H4 (cell line): ENCODE measurements around the gene SP140L. TPM values are rescaled to one million over a fixed set of nuclear protein-coding genes. Genes with fewer than 3 reads are reported as not detected.
A peak's percentile ranks its signal among the peaks of the same experiment; 100 is the strongest.
"Not testable (repeated sequence)": the region's sequence is repeated elsewhere in the genome, so short reads cannot be mapped to it uniquely, and the experiment has no call there.

Experiments
- DNase-seq: peaks from one replicate; pipeline ENCODE4 v3.0.0-alpha.2; 2015; ENCODE audit warnings: low spot score
- total RNA-seq: library from RNA; depleted of rRNA; stranded (reverse); fragments of >200 nt; shearing (Covaris generic); gene quantifications from 2 replicates; pipeline ENCODE4 v1.2.3, GENCODE V29; 2014

The SP140L gene
- total RNA-seq, 1 experiment from 2014 or later, result 7.2 TPM

- no peak for DNase-seq
These were observed 3.4 kb upstream of the SP140L start for GRCh38 chr2:230323385-230324106.

- no peak for DNase-seq
These were observed 2.5 kb upstream of the SP140L start for GRCh38 chr2:230324503-230324902.

- no peak for DNase-seq
These were observed 1.4 kb upstream of the SP140L start for GRCh38 chr2:230325316-230326243.

GRCh38 chr2:230327418-230328154 lies 593 bp downstream of the SP140L start:
- no peak for DNase-seq

GRCh38 chr2:230328155-230328458 lies 1.1 kb downstream of the SP140L start:
- DNase-seq, result no peak

GRCh38 chr2:230329946-230330605 lies 3.1 kb downstream of the SP140L start:
- no peak for DNase-seq

GRCh38 chr2:230330725-230331124 lies 3.7 kb downstream of the SP140L start:
- peak; percentile 45 for DNase-seq

GRCh38 chr2:230335461-230335863 lies 8.5 kb downstream of the SP140L start:
- no peak for DNase-seq

GRCh38 chr2:230335864-230336506 lies 9.0 kb downstream of the SP140L start:
- DNase-seq, result no peak

- DNase-seq, result not testable (repeated sequence)
These were observed 15.0 kb downstream of the SP140L start for GRCh38 chr2:230341936-230342528.

GRCh38 chr2:230343041-230343624 lies 16.1 kb downstream of the SP140L start:
- not testable (repeated sequence) for DNase-seq

- no peak for DNase-seq
These were observed 16.8 kb downstream of the SP140L start for GRCh38 chr2:230343747-230344146.

GRCh38 chr2:230346465-230346864 lies 19.5 kb downstream of the SP140L start:
- no peak for DNase-seq

- no peak for DNase-seq
These were observed 20.0 kb downstream of the SP140L start for GRCh38 chr2:230346921-230347533.

- DNase-seq, result no peak
These were observed 20.8 kb downstream of the SP140L start for GRCh38 chr2:230347659-230348305.

GRCh38 chr2:230348787-230349186 lies 21.8 kb downstream of the SP140L start:
- DNase-seq, result no peak

GRCh38 chr2:230356084-230356483 lies 29.1 kb downstream of the SP140L start:
- DNase-seq, result no peak

- no peak for DNase-seq
These were observed 31.3 kb downstream of the SP140L start for GRCh38 chr2:230358305-230358704.

GRCh38 chr2:230360028-230360427 lies 33.0 kb downstream of the SP140L start:
- no peak for DNase-seq
